GM12892 (cell line): Measurements from ENCODE around the gene VASH1.

Source experiments
- POLR2A ChIP-seq: IDR thresholded peaks from 2 replicates; pipeline ENCODE4 v1.6.1; 2011; ENCODE audit warnings: low read depth, low read length, control low read depth
- POLR2AphosphoS5 ChIP-seq: IDR thresholded peaks from 2 replicates; pipeline ENCODE4 v1.6.1; 2011; ENCODE audit warnings: low read depth, low read length, control low read depth
- TAF1 ChIP-seq: IDR thresholded peaks from 2 replicates; pipeline ENCODE4 v1.6.1; 2011; ENCODE audit warnings: low read depth, mild to moderate bottlenecking, control low read depth, low read length, borderline replicate concordance

DNA sequence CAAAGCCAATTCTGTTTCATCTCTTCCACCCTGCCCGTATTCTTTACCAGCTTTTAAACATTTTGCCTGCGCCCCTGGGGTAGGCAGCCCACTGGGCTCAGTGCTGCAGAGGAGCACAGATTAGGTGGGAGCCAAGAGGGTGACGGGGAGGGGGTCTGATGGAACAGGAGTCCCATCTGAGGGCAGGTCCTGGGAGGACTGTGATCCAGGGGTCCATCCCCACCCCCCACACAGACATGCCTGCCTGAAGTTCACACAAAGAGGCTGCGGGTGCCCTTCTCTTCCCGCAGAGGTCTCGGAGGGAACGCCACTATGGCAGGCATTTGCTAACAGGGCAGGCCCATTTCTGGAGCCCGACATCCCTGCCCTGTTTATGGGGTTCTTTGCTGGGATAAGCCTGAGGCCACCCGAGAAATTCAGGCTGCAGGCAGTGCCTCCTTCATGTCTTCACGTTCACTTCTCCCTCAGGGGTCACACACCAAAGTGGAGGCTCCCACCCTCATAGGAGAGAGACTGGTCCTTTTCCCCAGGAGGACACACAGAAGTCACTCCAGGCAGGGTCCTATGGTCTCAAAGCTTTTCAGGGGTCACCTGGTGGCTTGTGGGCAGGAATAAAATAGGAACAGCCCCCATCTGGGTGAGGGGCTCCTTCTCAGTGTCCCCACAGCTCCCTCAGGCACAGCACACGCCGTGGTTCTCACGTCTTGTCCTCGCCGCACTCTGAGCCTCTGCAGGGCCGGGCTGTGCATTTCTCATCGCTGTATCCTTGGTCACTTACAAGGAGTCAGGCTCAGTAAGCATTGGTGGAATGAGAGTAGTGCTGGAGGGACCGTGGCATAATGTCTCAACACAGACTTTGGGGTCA, 12.9 kb downstream of the VASH1 start:
- TF ChIP-seq POLR2AphosphoS5 (no peak), POLR2A (no peak), TAF1 (no peak)
